K562 (cell line): Measurements from ENCODE around the gene TSPAN18. TPM values are rescaled to one million over a fixed set of nuclear protein-coding genes. Genes with fewer than 3 reads are reported as not detected.
A peak's percentile ranks its signal among the peaks of the same experiment; 100 is the strongest.

Experiments
- ATAC-seq: fragments of 200-7000 bp; cut with Tn5 transposase; 3 replicates; pipeline ENCODE4 v1.9.1; 2020; ENCODE audit warnings: moderate library complexity
- BruUV-seq: library from RNA; stranded (reverse); fragments of 400-500 nt; replicated peaks from 2 replicates; lab custom pipeline; 2021; lab: Mats Ljungman, UMichigan
- CTCF ChIA-PET: fragments of 300-600 bp; formaldehyde crosslinking; extraction: SDS; loops from one replicate; lab custom pipeline; 2021; ENCODE audit warnings: low intra/inter-chr PET ratio; lab: Yijun Ruan, JAX
- POLR2A ChIA-PET: fragments of 300-600, 350-650 bp; sonication (Branson Sonifier 250); formaldehyde crosslinking; extraction: SDS; loops from one replicate; lab custom pipeline; 2021; ENCODE audit warnings: antibody characterized with exemption, inconsistent platforms; lab: Yijun Ruan, JAX
- DNase-seq, 4 experiments: peaks; one replicate each; pipeline versions ENCODE4 v3.0.0 to v3.0.0-alpha.2; 2011 to 2018; ENCODE audit warnings: low spot score in 3 of 4, mixed read lengths in 3 of 4; ENCODE audit errors: extremely low read depth in 1 of 4
- FAIRE-seq: peaks from 2 replicates; lab custom pipeline; 2011; peaks lifted over from hg19 to GRCh38; lab: Jason Lieb, UNC
- H2AFZ ChIP-seq: 2 replicates; pipeline ENCODE4 v1.6.0; 2011; ENCODE audit warnings: low read depth, low read length, control low read depth, inconsistent platforms
- H3K27ac ChIP-seq: fragments of 200-600 bp; 3 replicates; pipeline ENCODE4 v1.8.0; 2011; ENCODE audit warnings: low read depth, mild to moderate bottlenecking, control low read depth, inconsistent platforms, low read length, moderate library complexity, mixed read lengths; ENCODE audit errors: extremely low read depth
- H3K27me3 ChIP-seq, 2 experiments: fragments of 300-600 bp in 1 of 2; 2 replicates in 1 of 2; 3 replicates in 1 of 2; pipeline versions ENCODE4 v1.6.0 to v1.8.0; 2011; ENCODE audit warnings: inconsistent platforms in 2 of 2, low read length in 2 of 2, mild to moderate bottlenecking in 1 of 2, mixed read lengths in 1 of 2, moderate library complexity in 1 of 2; ENCODE audit not compliant: control insufficient read depth in 2 of 2, insufficient read depth in 2 of 2
- H3K36me3 ChIP-seq: fragments of 300-600 bp; 3 replicates; pipeline ENCODE4 v1.8.0; 2011; ENCODE audit warnings: mild to moderate bottlenecking, low read length, inconsistent platforms; ENCODE audit not compliant: control insufficient read depth, insufficient read depth
- H3K4me1 ChIP-seq, 2 experiments: fragments of 200-600 bp in 1 of 2; replicated peaks in 1 of 2; 2 replicates in 1 of 2; 3 replicates in 1 of 2; pipeline versions ENCODE4 v1.5.1 to v1.8.0; 2011; ENCODE audit warnings: inconsistent platforms in 2 of 2, low read length in 2 of 2, mild to moderate bottlenecking in 1 of 2, mixed read lengths in 1 of 2, moderate library complexity in 1 of 2; ENCODE audit not compliant: control insufficient read depth in 2 of 2, insufficient read depth in 2 of 2
- H3K4me2 ChIP-seq: 2 replicates; pipeline ENCODE4 v1.6.1; 2011; ENCODE audit warnings: low read length, control low read depth, inconsistent platforms, mixed read lengths; ENCODE audit not compliant: insufficient read depth
- H3K4me3 ChIP-seq: fragments of 200-600 bp; sonication (generic), shearing (Covaris generic); 2 replicates; pipeline ENCODE4 v1.5.1; 2016; ENCODE audit warnings: control low read depth, inconsistent platforms
- H3K79me2 ChIP-seq: fragments of 200-600 bp; 3 replicates; pipeline ENCODE4 v1.8.0; 2011; ENCODE audit warnings: low read length, inconsistent platforms; ENCODE audit not compliant: control insufficient read depth, insufficient read depth
- H3K9ac ChIP-seq, 2 experiments: 2 replicates each; pipeline versions ENCODE4 v1.6.0 to v1.6.1; 2011; ENCODE audit warnings: low read depth in 2 of 2, low read length in 2 of 2, control low read depth in 1 of 2, inconsistent platforms in 1 of 2, mild to moderate bottlenecking in 1 of 2, mixed read lengths in 1 of 2; ENCODE audit not compliant: insufficient read depth in 1 of 2
- H3K9me1 ChIP-seq: one replicate; pipeline ENCODE4 v1.6.0; 2011; ENCODE audit warnings: inconsistent platforms, mild to moderate bottlenecking, low read length, moderate library complexity; ENCODE audit not compliant: control insufficient read depth, insufficient read depth
- H3K9me3 ChIP-seq: replicated peaks from 2 replicates; pipeline ENCODE4 v1.5.1; 2011; ENCODE audit warnings: low read depth, low read length, inconsistent platforms; ENCODE audit not compliant: control insufficient read depth, insufficient read depth
- H4K20me1 ChIP-seq: replicated peaks from 2 replicates; pipeline ENCODE4 v1.6.1; 2011; ENCODE audit warnings: low read length, inconsistent platforms, mixed read lengths; ENCODE audit not compliant: control insufficient read depth, insufficient read depth
- EGR1 ChIP-seq: fragments of 450-650 bp; conservative IDR thresholded peaks from 2 replicates; pipeline ENCODE4 v1.6.1; 2017; ENCODE audit warnings: mild to moderate bottlenecking
- GABPB1 ChIP-seq: sonication (generic); formaldehyde crosslinking; IDR thresholded peaks from 2 replicates; pipeline ENCODE4 v1.8.0; 2022; ENCODE audit warnings: mild to moderate bottlenecking, missing genetic modification reagents
- HNRNPLL ChIP-seq: fragments of 200-400 bp; formaldehyde crosslinking; IDR thresholded peaks from 2 replicates; pipeline ENCODE4 v1.6.1; 2017; ENCODE audit warnings: low read length, low read depth, mild to moderate bottlenecking; ENCODE audit not compliant: poor library complexity, severe bottlenecking
- LEF1 ChIP-seq: fragments of 450-650 bp; IDR thresholded peaks from 2 replicates; pipeline ENCODE4 v1.6.1; 2016; ENCODE audit warnings: mild to moderate bottlenecking
- MYBL2 ChIP-seq, 2 experiments: fragments of 450-650 bp in 1 of 2; sonication (generic) in 1 of 2; formaldehyde crosslinking in 1 of 2; IDR thresholded peaks; 2 replicates each; pipeline versions ENCODE4 v1.6.1 to v1.8.1; 2017 to 2022; ENCODE audit warnings: borderline replicate concordance in 1 of 2, inconsistent platforms in 1 of 2, low read depth in 1 of 2, mild to moderate bottlenecking in 1 of 2, missing genetic modification reagents in 1 of 2, moderate library complexity in 1 of 2
- PATZ1 ChIP-seq: fragments of 250-450 bp; sonication (Bioruptor Pico); IDR thresholded peaks from 2 replicates; pipeline ENCODE4 v1.5.0; 2020; ENCODE audit warnings: mild to moderate bottlenecking, borderline replicate concordance
- RBM25 ChIP-seq: fragments of 200-400 bp; formaldehyde crosslinking; IDR thresholded peaks from 2 replicates; pipeline ENCODE4 v1.6.1; 2018; ENCODE audit warnings: low read length, low read depth, moderate library complexity; ENCODE audit not compliant: severe bottlenecking
- RCOR1 ChIP-seq, 2 experiments: IDR thresholded peaks; 2 replicates each; pipeline ENCODE4 v1.6.1; 2012; ENCODE audit warnings: low read depth in 2 of 2, low read length in 2 of 2, borderline replicate concordance in 1 of 2, improper control_type of control experiment in 1 of 2
- ZNF407 ChIP-seq: fragments of 450-650 bp; IDR thresholded peaks from 2 replicates; pipeline ENCODE4 v1.6.1; 2016; ENCODE audit warnings: low read depth
- WGBS: fragments of 100-300 bp; shearing (Covaris generic); methylation state at CpG from one replicate; pipeline ENCODE4 v1.1.6; 2016; ENCODE audit warnings: low coverage, mixed read lengths; ENCODE audit not compliant: insufficient coverage; ENCODE audit errors: missing lambda C conversion rate; 5-methylcytosine and 5-hydroxymethylcytosine counted together
- in situ Hi-C: fragments of 300-500 bp; cut with MboI; formaldehyde crosslinking; loops from 4 replicates; pipeline ENCODE4 v1.15.0; 2018; ENCODE audit warnings: inconsistent platforms, mixed read lengths
- intact Hi-C: fragments of 100-400 bp; cut with micrococcal nuclease; formaldehyde crosslinking; loops from 2 replicates; pipeline ENCODE4 v1.14.2; 2022
- polyA plus RNA-seq, 8 experiments: library from polyadenylated mRNA; depleted of rRNA in 4 of 8; stranded (reverse) in 5 of 8; unstranded in 3 of 8; fragments of >200 nt; fragmentation: Nextera tagmentation in 2 of 8; fragmentation: Illumina TruSeq in 1 of 8; extraction: Ambion mirVana in 2 of 8; extraction: Trizol in 1 of 8; gene quantifications; 2 replicates each; pipeline versions ENCODE4 v1.2.1 to v1.2.3, GENCODE V29; 2011 to 2014; ENCODE audit warnings: inconsistent platforms in 1 of 8, missing spikeins in 1 of 8
- total RNA-seq, 7 experiments: library from RNA; depleted of rRNA in 6 of 7; stranded (reverse); fragments of >200 nt in 6 of 7; fragmentation: Illumina TruSeq in 2 of 7; extraction: Trizol in 2 of 7; gene quantifications; 2 replicates each; pipeline versions ENCODE4 v1.2.1 to v1.2.3, GENCODE V29; 2011 to 2021; ENCODE audit warnings: low replicate concordance in 1 of 7

TSPAN18 gene
- total and polyA plus RNA-seq, 9 of the 15 experiments (the other 6 are each of a cell fraction or from before 2014, with no cell fraction given) = 0.17 to 0.35 (median 0.22) TPM; not detected in 4

GRCh38 chr11:44793350-44794090 is 66.8 kb downstream of the TSPAN18 start:
- peak; percentile 23 to 45 (median 26) for DNase-seq
- no TSS peak for BruUV-seq
- no peaks in the 10 kb centered on the region for H3K9me3 ChIP-seq
- no peak for FAIRE-seq
- no peaks in the 10 kb centered on the region; a peak in 2 of 5 replicates for H3K4me1 ChIP-seq
- ATAC-seq = peak; percentile 50; the same call in 2 of the 3 replicates
- WGBS = 1% methylated on average over 14 of the region's 17 CpGs
- H3K9me1 ChIP-seq = no peaks in the 10 kb centered on the region
- in situ Hi-C loops = no loop called here
- no peak overlapping the region for H3K4me2 ChIP-seq
- no peak overlapping the region for H3K4me3 ChIP-seq
- POLR2A ChIA-PET = interaction anchor here (0.5 to 1.6 kb wide), 5 partner anchors 11 to 110 kb away, joined by 3 to 5 read pairs (median 3); no protein-coding TSS in a partner anchor
- H2AFZ ChIP-seq = no peak overlapping the region
- H3K79me2 ChIP-seq = no peaks in the 10 kb centered on the region
- no peak overlapping the region for H3K9ac ChIP-seq
- CTCF ChIA-PET = no interaction called here
- H3K36me3 ChIP-seq = no peaks in the 10 kb centered on the region
- H3K27me3 ChIP-seq = peaks cover 7 to 65% of the 10 kb centered on the region in 2 experiments; a peak in 4 of 5 replicates
- intact Hi-C loops = no loop called here
- H4K20me1 ChIP-seq = no peaks in the 10 kb centered on the region
- no peak overlapping the region for H3K27ac ChIP-seq
- TF ChIP-seq LEF1 (no peak), RBM25 (peak; percentile 24), GABPB1 (CRISPR knock-in tag) (no peak), HNRNPLL (no peak), RCOR1 (IDR thresholded peaks at IDR 0.05; ENCODE audit: borderline replicate concordance in 1 of 2, low read depth in 2 of 2, low read length in 2 of 2) (peak in 1 of 2 experiments; percentile 58; a peak in 1 of 4 replicates), EGR1 (no peak), PATZ1 (CRISPR knock-in tag) (no peak), MYBL2 (IDR thresholded peaks at IDR 0.05; ENCODE audit: low read depth) (no peak), MYBL2 (CRISPR knock-in tag; IDR thresholded peaks at IDR 0.05; ENCODE audit: borderline replicate concordance) (no peak), ZNF407 (no peak)
